H1 (cell line): Measurements from ENCODE around the gene VCP. TPM values are rescaled to one million over a fixed set of nuclear protein-coding genes. Genes with fewer than 3 reads are reported as not detected.

ENCODE experiments used
- ASH2L ChIP-seq: fragments of 200-600, 300-600 bp; sonication (generic); IDR thresholded peaks from one replicate; pipeline ENCODE4 v1.7.1; 2017; ENCODE audit warnings: low read length
- BCL11A ChIP-seq, 2 experiments: IDR thresholded peaks; one replicate each; pipeline ENCODE4 v1.6.1; 2011; ENCODE audit warnings: low read depth in 2 of 2, low read length in 2 of 2, mild to moderate bottlenecking in 2 of 2
- BRCA1 ChIP-seq: IDR thresholded peaks from 2 replicates; pipeline ENCODE4 v1.6.1; 2012; ENCODE audit warnings: low read depth, low read length, improper control_type of control experiment
- CTCF ChIP-seq, 3 experiments: IDR thresholded peaks; 1 replicate in 2 of 3; 2 replicates in 1 of 3; pipeline versions ENCODE4 v1.5.1 to v1.6.1; 2011; ENCODE audit warnings: low read length in 3 of 3, mild to moderate bottlenecking in 3 of 3, inconsistent platforms in 2 of 3, low read depth in 1 of 3, moderate library complexity in 1 of 3; ENCODE audit not compliant: insufficient read depth in 1 of 3; ENCODE audit errors: control extremely low read depth in 1 of 3
- GTF2F1 ChIP-seq: IDR thresholded peaks from 2 replicates; pipeline ENCODE4 v1.6.1; 2012; ENCODE audit warnings: low read depth, low read length, improper control_type of control experiment, borderline replicate concordance
- KDM4A ChIP-seq: IDR thresholded peaks from one replicate; pipeline ENCODE4 v1.7.1; 2012; ENCODE audit warnings: low read depth, mild to moderate bottlenecking, moderate library complexity, low read length, inconsistent platforms; ENCODE audit not compliant: severe bottlenecking
- KDM5A ChIP-seq: fragments of 200-600 bp; IDR thresholded peaks from 2 replicates; pipeline ENCODE4 v1.7.1; 2012; ENCODE audit warnings: mild to moderate bottlenecking, low read length, inconsistent platforms, mixed read lengths
- POLR2A ChIP-seq, 2 experiments: IDR thresholded peaks; 1 replicate in 1 of 2; 2 replicates in 1 of 2; pipeline ENCODE4 v1.6.1; 2011; ENCODE audit warnings: low read depth in 2 of 2, low read length in 2 of 2, mild to moderate bottlenecking in 2 of 2; ENCODE audit errors: control extremely low read depth in 1 of 2
- RBBP5 ChIP-seq: IDR thresholded peaks from 2 replicates; pipeline ENCODE4 v1.7.1; 2012; ENCODE audit warnings: low read depth, mild to moderate bottlenecking, inconsistent platforms, low read length, moderate library complexity, borderline replicate concordance
- SIN3A ChIP-seq, 2 experiments: IDR thresholded peaks in 1 of 2; conservative IDR thresholded peaks in 1 of 2; 2 replicates each; pipeline ENCODE4 v1.6.1; 2011 to 2012; ENCODE audit warnings: low read length in 2 of 2, improper control_type of control experiment in 1 of 2, low read depth in 1 of 2, mild to moderate bottlenecking in 1 of 2
- SIX5 ChIP-seq: IDR thresholded peaks from 2 replicates; pipeline ENCODE4 v1.6.1; 2011; ENCODE audit warnings: mild to moderate bottlenecking, low read depth, low read length
- SP4 ChIP-seq: IDR thresholded peaks from 2 replicates; pipeline ENCODE4 v1.6.1; 2012; ENCODE audit warnings: low read length, inconsistent platforms
- TAF1 ChIP-seq: IDR thresholded peaks from 2 replicates; pipeline ENCODE4 v1.6.1; 2011; ENCODE audit warnings: mild to moderate bottlenecking, low read depth, low read length
- TEAD4 ChIP-seq: IDR thresholded peaks from 2 replicates; pipeline ENCODE4 v1.6.1; 2012; ENCODE audit warnings: low read depth, low read length, inconsistent platforms, mixed read lengths
- USF2 ChIP-seq: IDR thresholded peaks from 2 replicates; pipeline ENCODE4 v1.6.1; 2011; ENCODE audit warnings: low read length, improper control_type of control experiment
- YY1 ChIP-seq: IDR thresholded peaks from 2 replicates; pipeline ENCODE4 v1.6.1; 2011; ENCODE audit warnings: low read depth, mild to moderate bottlenecking, low read length
- polyA plus RNA-seq, 7 experiments: library from polyadenylated mRNA; depleted of rRNA in 3 of 7; stranded (reverse) in 5 of 7; unstranded in 2 of 7; fragments of >200 nt in 5 of 7; fragments of 200-250 nt in 2 of 7; gene quantifications; 1 replicate in 5 of 7; 2 replicates in 1 of 7; 4 replicates in 1 of 7; pipeline versions ENCODE4 v1.2.1 to v1.2.3, GENCODE V29; 2011 to 2013; ENCODE audit warnings: missing spikeins in 2 of 7, mixed read lengths in 2 of 7
- total RNA-seq: library from RNA; stranded (reverse); fragmentation: NEBNext Ultra II Directional; extraction: Animal tissue kit (Norgen Biotek cat#: 25700); gene quantifications from 2 replicates; pipeline ENCODE4 v1.2.1, GENCODE V29; 2021
- TF ChIP-seq, protein P1 (sequence below): IDR thresholded peaks from 2 replicates; pipeline ENCODE4 v1.6.1; 2012; ENCODE audit warnings: inconsistent platforms
- TF ChIP-seq, protein P2 (sequence below): IDR thresholded peaks from 2 replicates; pipeline ENCODE4 v1.6.1; 2012; ENCODE audit warnings: inconsistent platforms

Gene VCP
- total and polyA plus RNA-seq, 2 of the 8 experiments (the other 6 are each of a cell fraction or from before 2014, with no cell fraction given) = 173 to 375 TPM

GRCh38 chr9:35079426-35080341 lies 7.3 kb upstream of the VCP start, which contains the start of gene FANCG (continued):
- TF ChIP-seq ASH2L = no peak
- TF ChIP-seq CTCF (IDR thresholded peaks at IDR 0.05; ENCODE audit: control extremely low read depth in 1 of 3, insufficient read depth in 1 of 3, low read depth in 1 of 3, low read length in 3 of 3) = no peak
- peak; percentile 83 for TF ChIP-seq TAF1
- TF ChIP-seq, protein P1, sequence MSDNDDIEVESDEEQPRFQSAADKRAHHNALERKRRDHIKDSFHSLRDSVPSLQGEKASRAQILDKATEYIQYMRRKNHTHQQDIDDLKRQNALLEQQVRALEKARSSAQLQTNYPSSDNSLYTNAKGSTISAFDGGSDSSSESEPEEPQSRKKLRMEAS = peak; percentile 66
- TF ChIP-seq BRCA1 = peak; percentile 1; the same call in 1 of the 2 replicates
- TF ChIP-seq SIX5 = peak; percentile 54
- 0 out of 2 replicates have a peak, but pooled peaks have one; percentile 25 for TF ChIP-seq YY1
- peak; percentile 59; the same call in 1 of the 2 replicates for TF ChIP-seq GTF2F1
- TF ChIP-seq BCL11A (IDR thresholded peaks at IDR 0.05; ENCODE audit: low read depth in 2 of 2, low read length in 2 of 2) = no peak
- TF ChIP-seq POLR2A (IDR thresholded peaks at IDR 0.05; ENCODE audit: control extremely low read depth in 1 of 2, low read depth in 2 of 2, low read length in 2 of 2) = peak; percentile 64 to 92
- TF ChIP-seq SIN3A (conservative IDR thresholded peaks at IDR 0.05 in 1 of 2, IDR thresholded peaks at IDR 0.05 in 1 of 2; ENCODE audit: low read depth in 1 of 2, low read length in 2 of 2) = peak; percentile 23 to 63; a peak in 2 of 4 replicates
- TF ChIP-seq KDM5A = no peak
- TF ChIP-seq TEAD4 = no peak
- TF ChIP-seq, protein P2, sequence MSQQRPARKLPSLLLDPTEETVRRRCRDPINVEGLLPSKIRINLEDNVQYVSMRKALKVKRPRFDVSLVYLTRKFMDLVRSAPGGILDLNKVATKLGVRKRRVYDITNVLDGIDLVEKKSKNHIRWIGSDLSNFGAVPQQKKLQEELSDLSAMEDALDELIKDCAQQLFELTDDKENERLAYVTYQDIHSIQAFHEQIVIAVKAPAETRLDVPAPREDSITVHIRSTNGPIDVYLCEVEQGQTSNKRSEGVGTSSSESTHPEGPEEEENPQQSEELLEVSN = peak; percentile 96
- TF ChIP-seq USF2 = 0 out of 2 replicates have a peak, but pooled peaks have one; percentile 4
- TF ChIP-seq RBBP5 = 0 out of 2 replicates have a peak, but pooled peaks have one; percentile 24
- TF ChIP-seq SP4 = peak; percentile 53; the same call in 1 of the 2 replicates
- peak; percentile 46 for TF ChIP-seq KDM4A
